A549 (cell line): ENCODE measurements around the gene EFNB2. TPM values are rescaled to one million over a fixed set of nuclear protein-coding genes. Genes with fewer than 3 reads are reported as not detected.

ENCODE experiments used
- polyA plus RNA-seq, 4 experiments: library from polyadenylated mRNA; depleted of rRNA in 3 of 4; stranded (reverse); fragments of >200 nt; fragmentation: RNase III in 1 of 4; extraction: RNeasy Plus Mini Kit Qiagen cat#74134 plus additional on column Dnase treatment in 1 of 4; gene quantifications; 2 replicates in 3 of 4; 3 replicates in 1 of 4; pipeline ENCODE4 v1.2.3, GENCODE V29; 2011 to 2017

Gene EFNB2
- polyA plus RNA-seq, 2 of the 4 experiments (the other 2 are of a cell fraction): 1.0 to 1.3 TPM

Other genes with a start within 250 kb of the EFNB2 start
- gene ARGLU1, start 32.5 kb upstream of the EFNB2 start, polyA plus RNA-seq (2011; rRNA removed): 42.7 and 67.2 TPM in 2 replicates
- gene ARGLU1, start 32.5 kb upstream of the EFNB2 start, polyA plus RNA-seq (2017; fragmentation: RNase III; extraction: RNeasy Plus Mini Kit Qiagen cat#74134 plus additional on column Dnase treatment): 93.1 to 148 TPM (median 137 TPM) in 3 replicates